ENCODE data around the gene URGCP. TPM values are rescaled to one million over a fixed set of nuclear protein-coding genes. Genes with fewer than 3 reads are reported as not detected.
"Not testable (repeated sequence)": the region's sequence is repeated elsewhere in the genome, so short reads cannot be mapped to it uniquely, and the experiment has no call there.

URGCP gene
- total RNA-seq, 1 experiment from 2014 or later, result 28.0 TPM

GRCh38 chr7:43902542-43903054 is 3.8 kb downstream of the URGCP start:
- no TSS peak for BruUV-seq (replicated peaks)
- Histone ChIP-seq H3K4me2 (ENCODE audit: low read length) (no peak overlapping the region), H4K20me1 (ENCODE audit: insufficient read depth) (no peaks in the 10 kb centered on the region), H3K36me3 (ENCODE audit: control insufficient read depth in 1 of 2, insufficient read depth in 2 of 2, low read length in 2 of 2) (no peaks in the 10 kb centered on the region), H3K9me3 (ENCODE audit: control insufficient read depth in 1 of 2, insufficient read depth in 1 of 2, low read depth in 1 of 2, low read length in 2 of 2) (no peaks in the 10 kb centered on the region), H3K9ac (ENCODE audit: low read length) (no peak overlapping the region), H3K27ac (ENCODE audit: low read depth, low read length) (no peak overlapping the region), H3K79me2 (ENCODE audit: insufficient read depth, low read length) (peaks cover 78% of the 10 kb centered on the region), H2AFZ (ENCODE audit: low read depth, low read length, poor library complexity, severe bottlenecking) (no peak overlapping the region), H3K9me2 (ENCODE audit: insufficient read depth) (no peaks in the 10 kb centered on the region), H3K4me3 (replicated peaks in 1 of 2; ENCODE audit: low read depth in 1 of 2, low read length in 2 of 2) (no peak overlapping the region), H3K27me3 (ENCODE audit: insufficient read depth, low read length) (no peaks in the 10 kb centered on the region), H3K4me1 (ENCODE audit: control insufficient read depth in 1 of 2, insufficient read depth in 2 of 2, low read length in 2 of 2) (peaks cover 13 to 24% of the 10 kb centered on the region in 2 experiments)
- DNase-seq (ENCODE audit: low read depth, low spot score), result no peak
- TF ChIP-seq SRF (IDR thresholded peaks at IDR 0.05; ENCODE audit: low read depth) (no peak), EZH2 (IDR thresholded peaks at IDR 0.05) (no peak), ZFX (IDR thresholded peaks at IDR 0.05) (no peak), TCF7L2 (IDR thresholded peaks at IDR 0.05; ENCODE audit: borderline replicate concordance, extremely low read depth, insufficient read depth, insufficient read length) (no peak), EGR1 (IDR thresholded peaks at IDR 0.05; ENCODE audit: low read depth) (no peak), CEBPB (IDR thresholded peaks at IDR 0.05; ENCODE audit: low read depth) (no peak), ZBTB33 (IDR thresholded peaks at IDR 0.05; ENCODE audit: extremely low read depth, insufficient replicate concordance, low read length) (no peak), ELF1 (IDR thresholded peaks at IDR 0.05; ENCODE audit: borderline replicate concordance, low read depth) (no peak), SP1 (IDR thresholded peaks at IDR 0.05; ENCODE audit: low read depth) (no peak), CBX3 (IDR thresholded peaks at IDR 0.05; ENCODE audit: low read depth) (no peak), FOSL1 (IDR thresholded peaks at IDR 0.05; ENCODE audit: low read depth) (no peak), SIN3A (IDR thresholded peaks at IDR 0.05; ENCODE audit: low read depth) (no peak), POLR2AphosphoS5 (IDR thresholded peaks at IDR 0.05; ENCODE audit: low read depth, low read length) (no peak), JUND (IDR thresholded peaks at IDR 0.05) (no peak), POLR2A (IDR thresholded peaks at IDR 0.05; ENCODE audit: borderline replicate concordance, extremely low read depth, insufficient read depth, insufficient read length) (no peak), ZNF274 (IDR thresholded peaks at IDR 0.05; ENCODE audit: low read depth, low read length) (no peak)
- POLR2A ChIA-PET, result no interaction called here
- CTCF ChIA-PET, result no interaction called here
- no peak for ATAC-seq
- intact Hi-C loops (cut with micrococcal nuclease), result no loop called here
- RAD21 ChIA-PET (ENCODE audit: low non-redundant PET in 1 of 2, low total read pairs in 2 of 2, uncharacterized antibody in 2 of 2, unreplicated experiment in 2 of 2), result no interaction called here

GRCh38 chr7:43898571-43898970 is 7.8 kb downstream of the URGCP start:
- H3K4me1 ChIP-seq (ENCODE audit: control insufficient read depth in 1 of 2, insufficient read depth in 2 of 2, low read length in 2 of 2); H3K36me3 ChIP-seq (ENCODE audit: control insufficient read depth in 1 of 2, insufficient read depth in 2 of 2, low read length in 2 of 2); BruUV-seq (replicated peaks); POLR2A ChIA-PET; H2AFZ ChIP-seq (ENCODE audit: low read depth, low read length, poor library complexity, severe bottlenecking); DNase-seq (ENCODE audit: low read depth, low spot score); H4K20me1 ChIP-seq (ENCODE audit: insufficient read depth); H3K9ac ChIP-seq (ENCODE audit: low read length); CTCF ChIA-PET; H3K9me2 ChIP-seq (ENCODE audit: insufficient read depth); RAD21 ChIA-PET (ENCODE audit: low non-redundant PET in 1 of 2, low total read pairs in 2 of 2, uncharacterized antibody in 2 of 2, unreplicated experiment in 2 of 2); intact Hi-C loops (cut with micrococcal nuclease); H3K9me3 ChIP-seq (ENCODE audit: control insufficient read depth in 1 of 2, insufficient read depth in 1 of 2, low read depth in 1 of 2, low read length in 2 of 2); ATAC-seq; H3K27me3 ChIP-seq (ENCODE audit: insufficient read depth, low read length); H3K4me3 ChIP-seq (replicated peaks in 1 of 2; ENCODE audit: low read depth in 1 of 2, low read length in 2 of 2); H3K4me2 ChIP-seq (ENCODE audit: low read length); H3K27ac ChIP-seq (ENCODE audit: low read depth, low read length): not testable (repeated sequence)
- peaks cover 90% of the 10 kb centered on the region for H3K79me2 ChIP-seq (ENCODE audit: insufficient read depth, low read length)

Measured in HCT116 (cell line).